ENCODE data around the gene CBR4. TPM values are rescaled to one million over a fixed set of nuclear protein-coding genes. Genes with fewer than 3 reads are reported as not detected.

The CBR4 gene
- total RNA-seq, 5 donors from 2014 or later (not counting 1 experiment from before 2014, with no cell fraction given), result 13.8 to 24.3 (median 18.0) TPM

DNA sequence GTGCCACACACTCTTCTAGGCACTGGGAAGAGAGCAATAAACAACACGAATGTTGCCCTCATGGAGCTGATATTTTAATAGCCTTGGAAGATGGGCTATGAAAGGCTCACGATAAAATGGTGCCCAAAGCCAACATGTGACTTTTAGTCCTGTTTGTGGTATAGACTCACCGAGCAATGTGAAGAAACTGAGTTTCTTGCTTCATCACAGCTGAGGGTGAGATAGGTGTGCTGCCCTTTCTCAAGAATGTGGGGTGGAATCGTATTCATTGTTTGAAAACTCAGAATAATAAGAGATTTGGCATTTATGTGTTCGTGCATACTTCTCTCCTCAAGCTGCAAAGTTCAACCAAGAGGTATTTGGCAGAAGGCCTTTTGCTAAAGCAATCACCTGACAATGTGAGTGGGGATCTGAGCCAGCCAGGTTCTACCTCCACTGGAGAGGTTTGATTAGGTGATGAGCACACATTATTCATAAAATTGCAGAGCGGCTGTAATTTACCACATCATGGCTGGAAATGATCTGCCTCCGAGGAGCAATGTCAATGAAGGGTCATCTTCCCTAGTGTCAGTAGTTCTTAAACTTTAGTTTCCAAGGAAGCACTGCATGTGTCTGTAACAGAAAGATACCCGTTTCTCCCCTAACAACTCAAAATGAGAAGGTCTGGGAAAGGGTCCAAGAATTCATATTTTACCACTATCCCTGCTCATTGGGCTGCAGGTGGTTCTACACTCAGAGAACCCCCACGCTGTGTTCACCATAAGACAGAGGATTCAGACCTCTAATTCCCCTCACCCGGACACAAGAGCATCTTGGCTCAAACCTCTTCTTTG lies 41.9 kb upstream of the CBR4 start:
- H3K9me3 Mint-ChIP-seq, result no peaks in the 10 kb centered on the region
- Histone ChIP-seq H3K36me3 (ENCODE audit: control insufficient read depth in 2 of 2, extremely low read depth in 1 of 2, insufficient read depth in 1 of 2, low read length in 1 of 2) (no peaks in the 10 kb centered on the region), H3K4me1 (ENCODE audit: control insufficient read depth in 1 of 2, extremely low read depth in 1 of 2, insufficient read depth in 2 of 2, low read length in 2 of 2) (no peaks in the 10 kb centered on the region), H3K4me3 (ENCODE audit: control insufficient read depth in 1 of 2, extremely low read depth in 1 of 2, low read length in 1 of 2) (no peak overlapping the region), H3K9me3 (no peaks in the 10 kb centered on the region), H3K27me3 (replicated peaks in 1 of 2; ENCODE audit: control insufficient read depth in 2 of 2, extremely low read depth in 1 of 2, insufficient read depth in 2 of 2, low read length in 1 of 2) (no peaks in the 10 kb centered on the region), H3K27ac (ENCODE audit: low read length) (no peak overlapping the region)
- H3K4me3 Mint-ChIP-seq, result no peak overlapping the region
- CTCF ChIA-PET, result no interaction called here
- no peak for ATAC-seq (replicated peaks in 1 of 4)
- no peak overlapping the region for H3K27ac Mint-ChIP-seq
- H3K27me3 Mint-ChIP-seq, result peaks cover 2 to 17% of the 10 kb centered on the region in 2 donors
- H3K4me1 Mint-ChIP-seq, result no peaks in the 10 kb centered on the region
- WGBS (ENCODE audit: insufficient coverage), result 95% methylated on average over 2 of the region's 10 CpGs
- H3K36me3 Mint-ChIP-seq, result no peaks in the 10 kb centered on the region
- POLR2A ChIA-PET, result no interaction called here
- DNase-seq, result no peak

DNA sequence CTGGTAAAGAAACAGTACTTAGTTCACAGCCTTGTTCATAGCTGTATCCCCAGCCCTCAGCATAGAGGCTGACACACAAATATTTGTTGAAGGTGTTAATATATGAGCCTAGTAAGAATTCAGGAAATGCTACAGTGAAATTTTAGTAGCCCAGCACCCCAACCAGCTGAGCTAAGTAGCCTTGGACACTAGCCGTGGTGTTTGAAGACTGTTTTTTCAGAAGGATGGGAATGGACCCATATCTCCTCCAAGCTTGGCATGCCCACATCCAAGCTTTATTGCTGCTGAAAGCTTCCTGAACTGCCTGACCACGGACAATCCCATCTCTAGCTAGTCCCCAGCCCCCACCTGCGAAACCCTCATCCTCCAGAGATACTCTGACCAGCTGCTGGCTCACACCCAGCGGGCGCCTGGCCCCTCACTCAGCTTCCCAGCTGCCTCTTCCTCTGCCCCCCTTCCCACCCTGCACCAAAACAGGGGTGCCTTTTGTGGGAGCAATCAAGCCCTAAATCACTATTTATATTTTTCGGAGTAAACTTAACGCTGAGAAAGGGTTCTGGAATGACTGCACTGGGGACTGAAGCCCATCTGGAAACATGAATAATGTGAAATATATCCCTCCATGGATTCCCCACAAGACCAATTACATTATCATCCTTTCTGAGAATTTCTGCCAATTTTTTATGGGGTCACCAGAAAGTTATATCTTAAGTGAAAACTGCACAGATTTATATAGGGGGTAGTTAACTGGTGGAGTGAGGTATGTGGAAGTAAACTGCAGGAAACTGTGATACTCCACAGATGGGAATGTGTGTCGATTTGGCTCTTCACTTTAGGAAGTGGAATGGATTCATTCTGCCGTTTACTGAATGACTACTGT lies 41.1 kb upstream of the CBR4 start:
- H3K9me3 ChIP-seq, result no peaks in the 10 kb centered on the region
- no peaks in the 10 kb centered on the region for H3K4me1 Mint-ChIP-seq
- H3K4me3 Mint-ChIP-seq, result no peak overlapping the region
- no peaks in the 10 kb centered on the region for H3K4me1 ChIP-seq (ENCODE audit: control insufficient read depth in 1 of 2, extremely low read depth in 1 of 2, insufficient read depth in 2 of 2, low read length in 2 of 2)
- H3K27ac ChIP-seq (ENCODE audit: low read length), result no peak overlapping the region
- POLR2A ChIA-PET, result no interaction called here
- peaks cover 0 to 12% of the 10 kb centered on the region in 2 donors for H3K27me3 Mint-ChIP-seq
- no peaks in the 10 kb centered on the region for H3K36me3 ChIP-seq (ENCODE audit: control insufficient read depth in 2 of 2, extremely low read depth in 1 of 2, insufficient read depth in 1 of 2, low read length in 1 of 2)
- no peak for DNase-seq
- no peaks in the 10 kb centered on the region for H3K9me3 Mint-ChIP-seq
- no peak for ATAC-seq (replicated peaks in 1 of 4)
- no peaks in the 10 kb centered on the region for H3K36me3 Mint-ChIP-seq
- no peaks in the 10 kb centered on the region for H3K27me3 ChIP-seq (replicated peaks in 1 of 2; ENCODE audit: control insufficient read depth in 2 of 2, extremely low read depth in 1 of 2, insufficient read depth in 2 of 2, low read length in 1 of 2)
- no peak overlapping the region for H3K27ac Mint-ChIP-seq
- CTCF ChIA-PET, result no interaction called here
- no peak overlapping the region for H3K4me3 ChIP-seq (ENCODE audit: control insufficient read depth in 1 of 2, extremely low read depth in 1 of 2, low read length in 1 of 2)
- 72% methylated on average over 5 of the region's 9 CpGs for WGBS (ENCODE audit: insufficient coverage)

DNA sequence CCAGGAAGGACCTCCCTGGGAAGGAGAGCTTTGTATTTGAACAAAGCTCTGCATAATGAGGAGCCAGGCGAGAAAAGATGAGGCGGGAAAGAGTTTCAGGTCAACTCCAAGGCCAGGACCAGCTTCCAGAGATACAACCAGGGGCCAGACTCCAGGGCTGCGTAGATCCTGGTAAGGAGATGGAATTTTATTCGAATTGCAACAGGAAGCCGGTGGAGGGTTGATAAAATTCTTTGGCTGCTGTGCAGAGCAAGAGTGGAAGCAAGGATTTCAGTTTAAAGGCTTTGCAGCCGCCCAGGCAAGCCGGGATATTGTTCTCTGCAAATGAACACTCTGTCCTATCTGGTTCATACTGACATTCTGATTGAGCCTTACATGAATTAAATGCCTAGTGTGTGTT lies 40.2 kb upstream of the CBR4 start:
- no peak overlapping the region for H3K4me3 Mint-ChIP-seq
- no peak for DNase-seq
- no peaks in the 10 kb centered on the region for H3K4me1 Mint-ChIP-seq
- Histone ChIP-seq H3K36me3 (ENCODE audit: control insufficient read depth in 2 of 2, extremely low read depth in 1 of 2, insufficient read depth in 1 of 2, low read length in 1 of 2) (no peaks in the 10 kb centered on the region), H3K27ac (ENCODE audit: low read length) (no peak overlapping the region), H3K9me3 (no peaks in the 10 kb centered on the region), H3K4me1 (ENCODE audit: control insufficient read depth in 1 of 2, extremely low read depth in 1 of 2, insufficient read depth in 2 of 2, low read length in 2 of 2) (no peaks in the 10 kb centered on the region), H3K4me3 (ENCODE audit: control insufficient read depth in 1 of 2, extremely low read depth in 1 of 2, low read length in 1 of 2) (no peak overlapping the region), H3K27me3 (replicated peaks in 1 of 2; ENCODE audit: control insufficient read depth in 2 of 2, extremely low read depth in 1 of 2, insufficient read depth in 2 of 2, low read length in 1 of 2) (no peaks in the 10 kb centered on the region)
- H3K9me3 Mint-ChIP-seq, result no peaks in the 10 kb centered on the region
- H3K27me3 Mint-ChIP-seq, result peaks cover 0 to 8% of the 10 kb centered on the region in 2 donors
- no peak overlapping the region for H3K27ac Mint-ChIP-seq
- no peaks in the 10 kb centered on the region for H3K36me3 Mint-ChIP-seq
- 70% methylated on average over 5 of the region's 7 CpGs for WGBS (ENCODE audit: insufficient coverage)
- POLR2A ChIA-PET, result no interaction called here
- CTCF ChIA-PET, result no interaction called here
- no peak for ATAC-seq (replicated peaks in 1 of 4)

DNA sequence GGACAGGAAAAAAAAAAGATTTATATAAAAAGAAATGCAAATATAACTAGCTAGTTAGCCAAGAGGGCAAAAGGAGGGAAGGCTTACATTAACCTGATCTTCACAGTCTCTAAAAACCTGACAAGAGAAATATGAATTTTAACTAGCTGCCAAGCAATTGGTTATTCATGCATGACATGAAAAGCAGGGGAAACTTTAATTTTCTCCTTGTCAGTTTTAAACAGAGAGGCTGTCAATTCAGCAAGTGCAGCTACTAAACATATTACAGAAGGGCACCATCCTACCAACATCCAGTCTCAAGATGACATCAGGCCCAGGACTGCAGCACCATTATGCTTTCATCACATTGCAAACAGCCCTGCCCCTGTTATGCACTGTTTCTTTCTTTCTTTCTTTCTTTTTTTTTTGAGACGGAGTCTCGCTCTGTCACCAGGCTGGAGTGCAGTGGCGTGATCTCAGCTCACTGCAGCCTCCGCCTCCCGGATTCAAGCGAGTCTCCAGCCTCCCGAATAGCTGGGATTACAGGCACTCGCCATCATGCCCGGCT lies 38.9 kb upstream of the CBR4 start:
- no peak for DNase-seq
- CTCF ChIA-PET, result no interaction called here
- Histone ChIP-seq H3K27me3 (replicated peaks in 1 of 2; ENCODE audit: control insufficient read depth in 2 of 2, extremely low read depth in 1 of 2, insufficient read depth in 2 of 2, low read length in 1 of 2) (no peaks in the 10 kb centered on the region), H3K36me3 (ENCODE audit: control insufficient read depth in 2 of 2, extremely low read depth in 1 of 2, insufficient read depth in 1 of 2, low read length in 1 of 2) (no peaks in the 10 kb centered on the region), H3K4me1 (ENCODE audit: control insufficient read depth in 1 of 2, extremely low read depth in 1 of 2, insufficient read depth in 2 of 2, low read length in 2 of 2) (no peaks in the 10 kb centered on the region), H3K9me3 (no peaks in the 10 kb centered on the region), H3K27ac (ENCODE audit: low read length) (no peak overlapping the region), H3K4me3 (ENCODE audit: control insufficient read depth in 1 of 2, extremely low read depth in 1 of 2, low read length in 1 of 2) (no peak overlapping the region)
- ATAC-seq (replicated peaks in 1 of 4), result no peak
- Mint-ChIP-seq H3K4me3 (no peak overlapping the region), H3K9me3 (no peaks in the 10 kb centered on the region), H3K36me3 (no peaks in the 10 kb centered on the region), H3K4me1 (no peaks in the 10 kb centered on the region), H3K27ac (no peak overlapping the region), H3K27me3 (peaks cover 0 to 8% of the 10 kb centered on the region in 2 donors)
- 93% methylated on average over 9 of the region's 9 CpGs for WGBS (ENCODE audit: insufficient coverage)
- POLR2A ChIA-PET, result no interaction called here

DNA sequence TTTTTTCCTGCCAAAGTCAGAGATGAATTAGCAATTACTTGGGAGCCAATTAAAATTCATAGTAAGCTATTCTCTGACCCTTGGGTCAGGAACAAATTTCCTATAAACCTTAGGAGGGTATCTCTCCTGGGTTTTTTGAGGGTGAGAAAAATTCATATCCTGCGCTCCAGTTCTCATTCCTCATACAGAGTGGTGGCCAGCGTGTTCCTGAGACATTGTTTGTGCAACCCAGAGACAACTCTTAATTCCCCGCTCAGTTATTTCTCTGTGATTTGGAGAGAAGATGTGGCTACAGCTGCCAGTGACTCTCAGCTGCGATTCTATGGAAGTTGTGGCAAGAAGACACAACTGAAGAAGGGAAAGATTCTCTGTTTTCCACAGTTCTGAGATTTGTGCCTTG lies 37.9 kb upstream of the CBR4 start:
- Mint-ChIP-seq H3K9me3 (no peaks in the 10 kb centered on the region), H3K36me3 (no peaks in the 10 kb centered on the region), H3K27ac (no peak overlapping the region), H3K4me3 (no peak overlapping the region), H3K4me1 (no peaks in the 10 kb centered on the region), H3K27me3 (peaks cover 0 to 3% of the 10 kb centered on the region in 2 donors)
- ChIA-PET CTCF (no interaction called here), POLR2A (no interaction called here)
- Histone ChIP-seq H3K27ac (ENCODE audit: low read length) (no peak overlapping the region), H3K4me3 (ENCODE audit: control insufficient read depth in 1 of 2, extremely low read depth in 1 of 2, low read length in 1 of 2) (no peak overlapping the region), H3K9me3 (no peaks in the 10 kb centered on the region), H3K27me3 (replicated peaks in 1 of 2; ENCODE audit: control insufficient read depth in 2 of 2, extremely low read depth in 1 of 2, insufficient read depth in 2 of 2, low read length in 1 of 2) (no peaks in the 10 kb centered on the region), H3K36me3 (ENCODE audit: control insufficient read depth in 2 of 2, extremely low read depth in 1 of 2, insufficient read depth in 1 of 2, low read length in 1 of 2) (no peaks in the 10 kb centered on the region), H3K4me1 (ENCODE audit: control insufficient read depth in 1 of 2, extremely low read depth in 1 of 2, insufficient read depth in 2 of 2, low read length in 2 of 2) (no peaks in the 10 kb centered on the region)
- DNase-seq, result no peak
- ATAC-seq (replicated peaks in 1 of 4), result no peak
- WGBS (ENCODE audit: insufficient coverage), result 70% methylated on average over 1 of the region's 4 CpGs

DNA sequence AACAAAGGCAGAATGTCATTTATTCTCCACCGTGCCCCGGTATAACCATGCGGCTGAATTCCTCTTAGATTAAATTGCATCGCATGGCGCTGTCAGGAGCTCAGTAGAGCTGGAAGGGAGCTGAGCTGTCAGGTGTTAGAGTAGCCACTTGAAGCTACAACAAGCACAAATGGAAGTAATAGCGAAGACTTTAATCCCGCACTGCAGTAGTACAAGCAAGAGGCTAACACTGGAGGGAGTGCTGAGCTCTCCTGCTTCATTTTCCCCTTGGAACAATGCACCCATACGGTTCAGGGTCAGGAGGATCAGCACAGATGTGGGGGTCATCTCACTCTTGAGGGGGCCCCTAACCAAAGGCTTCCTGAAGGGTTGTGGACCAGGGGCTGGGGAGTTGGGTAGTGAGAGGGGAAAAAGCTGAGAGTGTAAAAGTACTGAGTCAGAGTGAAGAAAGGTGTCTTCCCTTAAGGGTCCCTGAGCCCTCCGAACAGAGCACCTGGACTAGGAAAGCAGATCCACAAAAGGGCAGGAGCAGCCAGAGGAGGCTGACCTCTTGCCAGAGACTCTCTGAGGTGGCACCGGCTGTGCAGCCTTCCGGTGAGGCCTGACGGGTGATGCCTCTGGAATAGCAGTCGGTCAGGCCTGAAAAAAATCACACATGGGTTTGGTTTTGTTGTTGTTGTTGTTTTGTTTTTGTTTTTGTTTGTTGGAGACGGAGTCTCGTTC lies 36.0 kb upstream of the CBR4 start:
- no peaks in the 10 kb centered on the region for H3K36me3 Mint-ChIP-seq
- DNase-seq, result no peak
- no peaks in the 10 kb centered on the region for H3K27me3 ChIP-seq (replicated peaks in 1 of 2; ENCODE audit: control insufficient read depth in 2 of 2, extremely low read depth in 1 of 2, insufficient read depth in 2 of 2, low read length in 1 of 2)
- H3K27me3 Mint-ChIP-seq, result peaks cover 0 to 8% of the 10 kb centered on the region in 2 donors
- H3K27ac ChIP-seq (ENCODE audit: low read length), result no peak overlapping the region
- CTCF ChIA-PET, result no interaction called here
- H3K27ac Mint-ChIP-seq, result no peak overlapping the region
- ATAC-seq (replicated peaks in 1 of 4), result no peak
- H3K36me3 ChIP-seq (ENCODE audit: control insufficient read depth in 2 of 2, extremely low read depth in 1 of 2, insufficient read depth in 1 of 2, low read length in 1 of 2), result no peaks in the 10 kb centered on the region
- no peaks in the 10 kb centered on the region for H3K9me3 Mint-ChIP-seq
- no peak overlapping the region for H3K4me3 Mint-ChIP-seq
- POLR2A ChIA-PET, result interaction anchor here in 1 of 2 donors (0.6 kb wide), 1 partner anchor 13 kb away, joined by 3 read pairs; no protein-coding TSS in a partner anchor
- WGBS (ENCODE audit: insufficient coverage), result 88% methylated on average over 9 of the region's 15 CpGs
- no peak overlapping the region for H3K4me3 ChIP-seq (ENCODE audit: control insufficient read depth in 1 of 2, extremely low read depth in 1 of 2, low read length in 1 of 2)
- H3K4me1 Mint-ChIP-seq, result no peaks in the 10 kb centered on the region
- no peaks in the 10 kb centered on the region for H3K9me3 ChIP-seq
- H3K4me1 ChIP-seq (ENCODE audit: control insufficient read depth in 1 of 2, extremely low read depth in 1 of 2, insufficient read depth in 2 of 2, low read length in 2 of 2), result no peaks in the 10 kb centered on the region
